ENCODE results near the gene ITM2A.

ITM2A gene

GRCh38 chrX:79366873-79367749 lies at the start of gene ITM2A:
Gene ITM2A (minus strand): TSS chrX:79367334. CDS start chrX:79367215, 119 bp downstream.
- Histone ChIP-seq H3K27me3 (ENCODE audit: control insufficient read depth, insufficient read depth, low read length) (no peaks in the 10 kb centered on the region), H3K9ac (ENCODE audit: low read length) (no peak within 1 kb of the TSS), H3K4me1 (ENCODE audit: control insufficient read depth, insufficient read depth, low read length) (no peaks in the 10 kb centered on the region), H3K4me3 (ENCODE audit: low read length) (peak within 1 kb of the TSS; percentile 60), H3K36me3 (ENCODE audit: control insufficient read depth, insufficient read depth, low read length) (no peaks in the 10 kb centered on the region), H3K27ac (ENCODE audit: low read depth, low read length) (no peak within 1 kb of the TSS)

- H3K4me3 ChIP-seq (ENCODE audit: low read length): no peak overlapping the region
- H3K9ac ChIP-seq (ENCODE audit: low read length): no peak overlapping the region
- H3K36me3 ChIP-seq (ENCODE audit: control insufficient read depth, insufficient read depth, low read length): no peaks in the 10 kb centered on the region
- no peaks in the 10 kb centered on the region for H3K4me1 ChIP-seq (ENCODE audit: control insufficient read depth, insufficient read depth, low read length)
- no peak overlapping the region for H3K27ac ChIP-seq (ENCODE audit: low read depth, low read length)
- H3K27me3 ChIP-seq (ENCODE audit: control insufficient read depth, insufficient read depth, low read length): no peaks in the 10 kb centered on the region
Observed at GRCh38 chrX:79415056-79415455, 47.9 kb upstream of the ITM2A start.

DNA sequence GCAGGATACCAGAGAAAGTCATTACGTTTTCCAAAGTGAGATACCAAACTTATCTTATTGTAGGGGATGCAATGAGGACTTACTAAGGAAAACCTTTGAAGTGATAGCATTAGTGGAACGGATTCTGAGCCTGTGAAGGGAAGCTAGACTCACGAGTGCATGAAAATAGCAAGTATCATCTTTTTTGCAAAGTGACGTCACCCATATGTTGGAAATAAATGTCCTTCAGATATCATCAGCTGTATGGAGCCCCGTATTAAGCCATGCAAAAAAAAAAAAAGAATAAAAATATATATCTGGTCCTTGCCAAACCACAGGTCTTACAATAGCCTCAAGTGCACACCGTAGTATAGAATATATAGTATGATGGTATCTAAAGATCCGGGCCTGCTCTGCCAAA lies 46.8 kb upstream of the ITM2A start:
- Histone ChIP-seq H3K27ac (ENCODE audit: low read depth, low read length) (no peak overlapping the region), H3K4me3 (ENCODE audit: low read length) (no peak overlapping the region), H3K4me1 (ENCODE audit: control insufficient read depth, insufficient read depth, low read length) (no peaks in the 10 kb centered on the region), H3K36me3 (ENCODE audit: control insufficient read depth, insufficient read depth, low read length) (no peaks in the 10 kb centered on the region), H3K9ac (ENCODE audit: low read length) (no peak overlapping the region), H3K27me3 (ENCODE audit: control insufficient read depth, insufficient read depth, low read length) (no peaks in the 10 kb centered on the region)

DNA sequence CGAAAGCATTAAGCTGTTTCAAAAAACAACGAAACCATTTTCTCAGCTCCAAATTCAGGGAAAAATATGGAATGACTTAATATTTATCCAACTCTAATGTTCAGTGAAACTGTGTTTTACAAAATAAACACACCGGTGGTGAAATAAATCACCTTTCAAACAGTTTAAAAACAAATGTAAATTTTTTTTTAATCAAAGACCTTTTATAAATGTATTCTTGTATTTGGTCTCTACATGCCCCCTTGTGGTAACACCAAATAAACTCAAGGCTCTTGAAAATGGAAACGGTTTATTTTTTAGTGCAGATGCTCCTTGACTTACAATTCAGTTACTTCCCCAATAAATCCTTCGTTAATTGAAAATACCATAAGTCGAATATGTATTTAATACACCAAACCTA lies 45.8 kb upstream of the ITM2A start:
- Histone ChIP-seq H3K27me3 (ENCODE audit: control insufficient read depth, insufficient read depth, low read length) (no peaks in the 10 kb centered on the region), H3K36me3 (ENCODE audit: control insufficient read depth, insufficient read depth, low read length) (no peaks in the 10 kb centered on the region), H3K9ac (ENCODE audit: low read length) (no peak overlapping the region), H3K4me3 (ENCODE audit: low read length) (no peak overlapping the region), H3K4me1 (ENCODE audit: control insufficient read depth, insufficient read depth, low read length) (no peaks in the 10 kb centered on the region), H3K27ac (ENCODE audit: low read depth, low read length) (no peak overlapping the region)

DNA sequence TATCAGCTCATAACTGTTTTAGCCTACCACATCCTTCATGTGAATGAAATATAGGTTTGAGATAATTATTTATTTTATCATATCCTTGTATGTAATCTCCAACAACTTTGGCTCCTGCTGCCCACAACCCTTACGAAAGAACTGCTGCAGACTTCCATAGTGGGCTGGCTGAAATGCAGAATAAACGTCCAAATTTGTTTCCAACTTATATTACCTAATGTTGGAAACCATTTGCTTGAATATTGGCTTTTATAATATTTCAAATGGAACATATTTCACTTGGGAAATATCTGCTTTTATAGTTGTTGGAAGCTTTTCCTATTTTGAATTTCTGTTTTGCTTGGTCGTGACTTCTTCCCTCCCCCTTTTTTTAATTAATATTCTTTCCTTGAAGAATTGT lies 45.0 kb upstream of the ITM2A start:
- no peaks in the 10 kb centered on the region for H3K27me3 ChIP-seq (ENCODE audit: control insufficient read depth, insufficient read depth, low read length)
- H3K4me3 ChIP-seq (ENCODE audit: low read length): no peak overlapping the region
- H3K36me3 ChIP-seq (ENCODE audit: control insufficient read depth, insufficient read depth, low read length): no peaks in the 10 kb centered on the region
- no peak overlapping the region for H3K27ac ChIP-seq (ENCODE audit: low read depth, low read length)
- no peak overlapping the region for H3K9ac ChIP-seq (ENCODE audit: low read length)
- H3K4me1 ChIP-seq (ENCODE audit: control insufficient read depth, insufficient read depth, low read length): no peaks in the 10 kb centered on the region

DNA sequence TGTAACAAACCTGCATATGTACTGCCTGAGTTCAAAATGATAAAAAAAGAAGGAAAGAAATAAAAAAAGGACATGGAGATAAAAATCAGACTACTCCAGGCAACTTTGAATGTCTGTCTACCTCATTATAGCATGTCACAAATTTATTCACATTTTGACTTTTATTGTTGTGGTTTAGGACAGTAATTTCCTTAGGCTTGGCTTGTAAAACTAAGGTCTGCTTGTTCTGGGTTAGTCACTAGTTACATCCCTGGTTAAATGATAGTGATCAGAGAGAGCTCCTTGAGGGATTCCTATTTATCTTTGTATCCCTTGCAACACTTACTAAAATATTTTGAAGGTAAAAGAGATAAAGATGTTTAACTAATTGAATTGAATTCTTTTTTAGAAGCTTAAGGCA lies 42.5 kb upstream of the ITM2A start:
- no peaks in the 10 kb centered on the region for H3K4me1 ChIP-seq (ENCODE audit: control insufficient read depth, insufficient read depth, low read length)
- no peak overlapping the region for H3K4me3 ChIP-seq (ENCODE audit: low read length)
- no peaks in the 10 kb centered on the region for H3K36me3 ChIP-seq (ENCODE audit: control insufficient read depth, insufficient read depth, low read length)
- H3K9ac ChIP-seq (ENCODE audit: low read length): no peak overlapping the region
- H3K27ac ChIP-seq (ENCODE audit: low read depth, low read length): no peak overlapping the region
- H3K27me3 ChIP-seq (ENCODE audit: control insufficient read depth, insufficient read depth, low read length): no peaks in the 10 kb centered on the region

GRCh38 chrX:79408623-79409322 lies 41.6 kb upstream of the ITM2A start:
- no peak overlapping the region for H3K27ac ChIP-seq (ENCODE audit: low read depth, low read length)
- H3K4me1 ChIP-seq (ENCODE audit: control insufficient read depth, insufficient read depth, low read length): no peaks in the 10 kb centered on the region
- H3K27me3 ChIP-seq (ENCODE audit: control insufficient read depth, insufficient read depth, low read length): no peaks in the 10 kb centered on the region
- no peak overlapping the region for H3K9ac ChIP-seq (ENCODE audit: low read length)
- H3K4me3 ChIP-seq (ENCODE audit: low read length): no peak overlapping the region
- H3K36me3 ChIP-seq (ENCODE audit: control insufficient read depth, insufficient read depth, low read length): no peaks in the 10 kb centered on the region

DNA sequence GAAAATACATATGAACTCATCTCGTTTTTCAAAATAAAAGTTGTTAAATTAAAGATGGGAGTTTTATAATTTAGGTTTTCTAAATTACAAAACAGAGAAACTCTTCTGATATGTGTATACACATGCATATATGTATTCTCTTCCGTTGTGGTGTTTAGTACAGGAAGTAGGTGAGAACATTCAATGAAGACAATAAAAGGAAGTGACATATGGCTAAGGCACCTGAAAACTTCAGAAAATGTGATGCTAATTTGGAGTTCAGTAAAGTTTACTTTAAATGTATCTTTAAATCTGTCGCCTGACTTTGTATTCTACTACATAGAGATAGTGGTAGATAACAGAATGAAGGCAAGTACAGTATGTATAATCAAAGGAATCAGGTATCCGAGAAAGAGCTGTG lies 33.5 kb upstream of the ITM2A start:
- H3K27ac ChIP-seq (ENCODE audit: low read depth, low read length): no peak overlapping the region
- H3K4me3 ChIP-seq (ENCODE audit: low read length): no peak overlapping the region
- no peaks in the 10 kb centered on the region for H3K27me3 ChIP-seq (ENCODE audit: control insufficient read depth, insufficient read depth, low read length)
- H3K36me3 ChIP-seq (ENCODE audit: control insufficient read depth, insufficient read depth, low read length): no peaks in the 10 kb centered on the region
- H3K9ac ChIP-seq (ENCODE audit: low read length): no peak overlapping the region
- no peaks in the 10 kb centered on the region for H3K4me1 ChIP-seq (ENCODE audit: control insufficient read depth, insufficient read depth, low read length)

- Histone ChIP-seq H3K9ac (ENCODE audit: low read length) (no peak overlapping the region), H3K4me3 (ENCODE audit: low read length) (no peak overlapping the region), H3K27ac (ENCODE audit: low read depth, low read length) (no peak overlapping the region), H3K36me3 (ENCODE audit: control insufficient read depth, insufficient read depth, low read length) (no peaks in the 10 kb centered on the region), H3K27me3 (ENCODE audit: control insufficient read depth, insufficient read depth, low read length) (no peaks in the 10 kb centered on the region), H3K4me1 (ENCODE audit: control insufficient read depth, insufficient read depth, low read length) (no peaks in the 10 kb centered on the region)
Observed at GRCh38 chrX:79375340-79375739, 8.2 kb upstream of the ITM2A start.

GRCh38 chrX:79371640-79372039 lies 4.5 kb upstream of the ITM2A start:
- no peak overlapping the region for H3K9ac ChIP-seq (ENCODE audit: low read length)
- no peak overlapping the region for H3K27ac ChIP-seq (ENCODE audit: low read depth, low read length)
- no peaks in the 10 kb centered on the region for H3K36me3 ChIP-seq (ENCODE audit: control insufficient read depth, insufficient read depth, low read length)
- H3K4me1 ChIP-seq (ENCODE audit: control insufficient read depth, insufficient read depth, low read length): no peaks in the 10 kb centered on the region
- H3K4me3 ChIP-seq (ENCODE audit: low read length): no peak overlapping the region
- H3K27me3 ChIP-seq (ENCODE audit: control insufficient read depth, insufficient read depth, low read length): no peaks in the 10 kb centered on the region

DNA sequence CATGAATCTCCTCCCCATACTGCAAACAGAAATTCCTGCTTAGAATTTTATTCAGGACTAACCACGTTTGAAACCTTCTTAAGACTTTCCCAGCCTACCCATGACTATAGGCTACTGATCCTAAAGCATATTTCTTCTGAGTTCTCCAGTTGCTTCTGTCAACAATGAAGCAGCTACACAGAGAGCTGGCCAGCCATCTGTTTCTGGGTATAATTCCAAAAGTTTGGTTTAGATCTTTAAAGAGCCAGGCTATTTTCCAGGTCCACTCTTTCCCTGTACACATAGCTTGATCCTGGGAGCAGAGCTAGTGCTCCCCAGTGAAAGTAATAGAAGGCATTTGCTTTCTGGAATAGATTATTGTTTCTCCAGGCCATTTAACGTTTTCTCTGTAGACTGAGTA lies 4.0 kb upstream of the ITM2A start:
- H3K36me3 ChIP-seq (ENCODE audit: control insufficient read depth, insufficient read depth, low read length): no peaks in the 10 kb centered on the region
- no peak overlapping the region for H3K9ac ChIP-seq (ENCODE audit: low read length)
- H3K27me3 ChIP-seq (ENCODE audit: control insufficient read depth, insufficient read depth, low read length): no peaks in the 10 kb centered on the region
- no peak overlapping the region for H3K4me3 ChIP-seq (ENCODE audit: low read length)
- H3K27ac ChIP-seq (ENCODE audit: low read depth, low read length): no peak overlapping the region
- no peaks in the 10 kb centered on the region for H3K4me1 ChIP-seq (ENCODE audit: control insufficient read depth, insufficient read depth, low read length)

GRCh38 chrX:79369871-79370270 lies 2.7 kb upstream of the ITM2A start:
- Histone ChIP-seq H3K36me3 (ENCODE audit: control insufficient read depth, insufficient read depth, low read length) (no peaks in the 10 kb centered on the region), H3K27me3 (ENCODE audit: control insufficient read depth, insufficient read depth, low read length) (no peaks in the 10 kb centered on the region), H3K27ac (ENCODE audit: low read depth, low read length) (no peak overlapping the region), H3K9ac (ENCODE audit: low read length) (no peak overlapping the region), H3K4me1 (ENCODE audit: control insufficient read depth, insufficient read depth, low read length) (no peaks in the 10 kb centered on the region), H3K4me3 (ENCODE audit: low read length) (no peak overlapping the region)

- H3K4me3 ChIP-seq (ENCODE audit: low read length): no peak overlapping the region
- no peaks in the 10 kb centered on the region for H3K36me3 ChIP-seq (ENCODE audit: control insufficient read depth, insufficient read depth, low read length)
- no peaks in the 10 kb centered on the region for H3K27me3 ChIP-seq (ENCODE audit: control insufficient read depth, insufficient read depth, low read length)
- no peak overlapping the region for H3K9ac ChIP-seq (ENCODE audit: low read length)
- H3K4me1 ChIP-seq (ENCODE audit: control insufficient read depth, insufficient read depth, low read length): no peaks in the 10 kb centered on the region
- no peak overlapping the region for H3K27ac ChIP-seq (ENCODE audit: low read depth, low read length)
Observed at GRCh38 chrX:79368441-79368840, 1.3 kb upstream of the ITM2A start.

Data from rectal smooth muscle tissue (tissue), 1 donor.